Loucy (cell line): ENCODE data around the gene GOLGA8M.
"Not testable (repeated sequence)": the region's sequence is repeated elsewhere in the genome, so short reads cannot be mapped to it uniquely, and the experiment has no call there.

Source experiments
- H2AFZ ChIP-seq: fragments of 200-600 bp; sonication (generic); 2 replicates; pipeline ENCODE4 v1.6.0; 2016; ENCODE audit warnings: antibody characterized with exemption, mild to moderate bottlenecking, low read length, moderate library complexity
- H3F3A ChIP-seq: fragments of 200-600 bp; 2 replicates; pipeline ENCODE4 v1.6.0; 2016; ENCODE audit warnings: antibody characterized with exemption, low read depth, mild to moderate bottlenecking
- H3K27me3 ChIP-seq: fragments of 200-600 bp; sonication (generic); 2 replicates; pipeline ENCODE4 v1.6.1; 2014; ENCODE audit warnings: low read length, mild to moderate bottlenecking; ENCODE audit not compliant: insufficient read depth, poor library complexity, severe bottlenecking
- H3K36me3 ChIP-seq: fragments of 200-600 bp; sonication (generic); 2 replicates; pipeline ENCODE4 v1.6.1; 2016; ENCODE audit warnings: low read length; ENCODE audit not compliant: insufficient read depth
- H3K4me1 ChIP-seq: fragments of 200-600 bp; sonication (generic); 2 replicates; pipeline ENCODE4 v1.5.1; 2014; ENCODE audit warnings: low read length, mild to moderate bottlenecking; ENCODE audit not compliant: insufficient read depth, poor library complexity, severe bottlenecking
- H3K4me2 ChIP-seq: fragments of 200-600 bp; sonication (generic); 2 replicates; pipeline ENCODE4 v1.6.0; 2014; ENCODE audit warnings: antibody characterized with exemption, low read length, low read depth, mild to moderate bottlenecking; ENCODE audit not compliant: poor library complexity, severe bottlenecking
- H3K4me3 ChIP-seq: fragments of 200-600 bp; sonication (generic); 2 replicates; pipeline ENCODE4 v1.5.1; 2014; ENCODE audit warnings: low read length, mild to moderate bottlenecking, mixed read lengths; ENCODE audit not compliant: poor library complexity, severe bottlenecking
- H3K79me2 ChIP-seq: fragments of 200-600 bp; sonication (generic); 2 replicates; pipeline ENCODE4 v1.6.1; 2014; ENCODE audit warnings: low read length; ENCODE audit not compliant: insufficient read depth
- H3K9ac ChIP-seq: fragments of 200-600 bp; sonication (generic); 2 replicates; pipeline ENCODE4 v1.6.0; 2014; ENCODE audit warnings: mild to moderate bottlenecking, low read depth, low read length, moderate library complexity; ENCODE audit not compliant: poor library complexity, severe bottlenecking
- H3K9me2 ChIP-seq: fragments of 200-600 bp; sonication (generic); replicated peaks from 2 replicates; pipeline ENCODE4 v1.6.1; 2016; ENCODE audit warnings: low read depth, low read length, mixed read lengths
- H3K9me3 ChIP-seq: fragments of 200-600 bp; sonication (generic); 2 replicates; pipeline ENCODE4 v1.6.1; 2014; ENCODE audit warnings: mild to moderate bottlenecking, antibody characterized with exemption, low read length, low read depth; ENCODE audit not compliant: insufficient read depth
- H4K20me1 ChIP-seq: fragments of 200-600 bp; sonication (generic); 2 replicates; pipeline ENCODE4 v1.6.0; 2014; ENCODE audit warnings: antibody characterized with exemption, low read length, mild to moderate bottlenecking; ENCODE audit not compliant: insufficient read depth, poor library complexity, severe bottlenecking

The GOLGA8M gene

GRCh38 chr15:28673533-28673932 is 38.7 kb downstream of the GOLGA8M start:
- H3K9me2 ChIP-seq, H3K4me1 ChIP-seq, H4K20me1 ChIP-seq, H3F3A ChIP-seq, H3K4me3 ChIP-seq, H3K4me2 ChIP-seq, H3K27me3 ChIP-seq, H3K36me3 ChIP-seq, H3K79me2 ChIP-seq, H2AFZ ChIP-seq, H3K9ac ChIP-seq, H3K9me3 ChIP-seq: not testable (repeated sequence)

- not testable (repeated sequence) for H3K9me2 ChIP-seq, H3K4me3 ChIP-seq, H3K9me3 ChIP-seq, H3K79me2 ChIP-seq, H3K4me1 ChIP-seq, H4K20me1 ChIP-seq, H2AFZ ChIP-seq, H3F3A ChIP-seq, H3K4me2 ChIP-seq, H3K27me3 ChIP-seq, H3K36me3 ChIP-seq, H3K9ac ChIP-seq
These were observed 40.1 kb downstream of the GOLGA8M start for GRCh38 chr15:28672122-28672521.

GRCh38 chr15:28666402-28666801 is 45.8 kb downstream of the GOLGA8M start:
- not testable (repeated sequence) for H3K9me2 ChIP-seq, H3K79me2 ChIP-seq, H4K20me1 ChIP-seq, H3K4me2 ChIP-seq, H3K9me3 ChIP-seq, H3F3A ChIP-seq, H2AFZ ChIP-seq, H3K9ac ChIP-seq, H3K4me1 ChIP-seq, H3K4me3 ChIP-seq, H3K27me3 ChIP-seq, H3K36me3 ChIP-seq

- H3K36me3 ChIP-seq, H4K20me1 ChIP-seq, H3K4me2 ChIP-seq, H2AFZ ChIP-seq, H3K9me3 ChIP-seq, H3K27me3 ChIP-seq, H3K9ac ChIP-seq, H3K9me2 ChIP-seq, H3K79me2 ChIP-seq, H3K4me1 ChIP-seq, H3K4me3 ChIP-seq, H3F3A ChIP-seq: not testable (repeated sequence)
These were observed 47.6 kb downstream of the GOLGA8M start for GRCh38 chr15:28664575-28664974.

- H3F3A ChIP-seq, H3K9me2 ChIP-seq, H3K4me3 ChIP-seq: not testable (repeated sequence)
These were observed 48.5 kb downstream of the GOLGA8M start for GRCh38 chr15:28663717-28664116.

GRCh38 chr15:28660750-28661149 is 51.5 kb downstream of the GOLGA8M start:
- not testable (repeated sequence) for H2AFZ ChIP-seq, H4K20me1 ChIP-seq, H3K4me3 ChIP-seq, H3K9me2 ChIP-seq, H3F3A ChIP-seq, H3K9me3 ChIP-seq, H3K4me2 ChIP-seq, H3K27me3 ChIP-seq, H3K36me3 ChIP-seq, H3K4me1 ChIP-seq, H3K79me2 ChIP-seq, H3K9ac ChIP-seq

More at GRCh38 chr15:28663717-28664116, 48.5 kb downstream of the GOLGA8M start:
- not testable (repeated sequence) for H3K9me3 ChIP-seq, H3K4me2 ChIP-seq, H3K9ac ChIP-seq, H3K27me3 ChIP-seq, H4K20me1 ChIP-seq, H2AFZ ChIP-seq, H3K79me2 ChIP-seq, H3K4me1 ChIP-seq, H3K36me3 ChIP-seq

- H3K9me3 ChIP-seq, H3K4me2 ChIP-seq, H3K27me3 ChIP-seq, H3K9ac ChIP-seq, H3F3A ChIP-seq, H3K79me2 ChIP-seq, H3K36me3 ChIP-seq, H4K20me1 ChIP-seq, H3K4me1 ChIP-seq, H2AFZ ChIP-seq, H3K9me2 ChIP-seq, H3K4me3 ChIP-seq: not testable (repeated sequence)
These were observed 56.2 kb downstream of the GOLGA8M start for GRCh38 chr15:28656018-28656360.
